IMR-90 (cell line): ENCODE results near the gene ZNF286A. TPM values are rescaled to one million over a fixed set of nuclear protein-coding genes. Genes with fewer than 3 reads are reported as not detected.

Experiments used
- ATAC-seq: fragments of 200-7000 bp; cut with Tn5 transposase; 2 replicates; pipeline ENCODE4 v1.9.1; 2020; ENCODE audit warnings: low read depth, mild to moderate bottlenecking, moderate library complexity
- BruUV-seq: library from RNA; stranded (reverse); fragments of 400-500 nt; replicated peaks from 2 replicates; lab custom pipeline; 2021; lab: Mats Ljungman, UMichigan
- CTCF ChIA-PET: fragments of 300-600 bp; formaldehyde crosslinking; extraction: SDS; loops from one replicate; lab custom pipeline; 2021; ENCODE audit warnings: antibody characterized with exemption; lab: Yijun Ruan, JAX
- POLR2A ChIA-PET: fragments of 300-600 bp; sonication (Branson Sonifier 250); formaldehyde crosslinking; loops from one replicate; lab custom pipeline; 2022; ENCODE audit warnings: antibody characterized with exemption; ENCODE audit not compliant: unreplicated experiment; lab: Charles Lee
- DNase-seq: peaks from one replicate; pipeline ENCODE4 v3.0.0; 2013
- H2AFZ ChIP-seq: replicated peaks from 2 replicates; pipeline ENCODE3; 2013; ENCODE audit warnings: low read length, mild to moderate bottlenecking; ENCODE audit not compliant: poor library complexity
- H2AK5ac ChIP-seq: 2 replicates; pipeline ENCODE4 v1.6.1; 2013; ENCODE audit warnings: low read depth, low read length, inconsistent platforms
- H2AK9ac ChIP-seq: replicated peaks from 2 replicates; pipeline ENCODE3; 2013; ENCODE audit warnings: mild to moderate bottlenecking, low read depth, low read length, moderate library complexity; ENCODE audit not compliant: poor library complexity
- H2BK120ac ChIP-seq: 2 replicates; pipeline ENCODE4 v1.6.1; 2013; ENCODE audit warnings: low read depth, low read length, inconsistent platforms
- H2BK15ac ChIP-seq: 3 replicates; pipeline ENCODE4 v1.6.1; 2013; ENCODE audit warnings: low read depth, low read length, inconsistent platforms
- H2BK20ac ChIP-seq: 2 replicates; pipeline ENCODE4 v1.6.1; 2013; ENCODE audit warnings: low read depth, mild to moderate bottlenecking, inconsistent platforms, low read length, moderate library complexity
- H2BK5ac ChIP-seq: 2 replicates; pipeline ENCODE4 v1.6.1; 2013; ENCODE audit warnings: mild to moderate bottlenecking, low read depth, low read length, inconsistent platforms; ENCODE audit not compliant: poor library complexity, severe bottlenecking
- H3K14ac ChIP-seq: replicated peaks from 2 replicates; pipeline ENCODE4 v1.6.1; 2013; ENCODE audit warnings: low read depth, low read length, inconsistent platforms
- H3K18ac ChIP-seq: 2 replicates; pipeline ENCODE4 v1.6.1; 2013; ENCODE audit warnings: low read depth, low read length, control low read depth
- H3K23ac ChIP-seq: 2 replicates; pipeline ENCODE4 v1.6.1; 2013; ENCODE audit warnings: low read depth, low read length, inconsistent platforms
- H3K27ac ChIP-seq: 2 replicates; pipeline ENCODE4 v1.5.1; 2013; ENCODE audit warnings: mild to moderate bottlenecking, control low read depth, low read length; ENCODE audit not compliant: insufficient read depth
- H3K27me3 ChIP-seq: 2 replicates; pipeline ENCODE4 v1.6.1; 2013; ENCODE audit warnings: low read length; ENCODE audit not compliant: control insufficient read depth, insufficient read depth
- H3K36me3 ChIP-seq: 2 replicates; pipeline ENCODE4 v1.6.1; 2013; ENCODE audit warnings: low read length, mixed read lengths; ENCODE audit not compliant: control insufficient read depth, insufficient read depth
- H3K4ac ChIP-seq: 2 replicates; pipeline ENCODE4 v1.6.1; 2013; ENCODE audit warnings: low read depth, low read length, inconsistent platforms
- H3K4me1 ChIP-seq: 2 replicates; pipeline ENCODE4 v1.6.1; 2013; ENCODE audit warnings: low read length, mixed read lengths; ENCODE audit not compliant: control insufficient read depth, insufficient read depth
- H3K4me2 ChIP-seq: 2 replicates; pipeline ENCODE4 v1.6.1; 2013; ENCODE audit warnings: low read depth, mild to moderate bottlenecking, control low read depth, low read length, moderate library complexity
- H3K4me3 ChIP-seq: 2 replicates; pipeline ENCODE4 v1.5.1; 2013; ENCODE audit warnings: low read depth, mild to moderate bottlenecking, control low read depth, low read length, moderate library complexity; ENCODE audit not compliant: insufficient read depth
- H3K56ac ChIP-seq: 2 replicates; pipeline ENCODE4 v1.6.1; 2013; ENCODE audit warnings: low read length, inconsistent platforms; ENCODE audit not compliant: insufficient read depth; ENCODE audit errors: extremely low read depth
- H3K79me1 ChIP-seq, 2 experiments: 2 replicates each; pipeline ENCODE4 v1.6.1; 2013; ENCODE audit warnings: low read length in 2 of 2, inconsistent platforms in 1 of 2, low read depth in 1 of 2
- H3K9ac ChIP-seq: 2 replicates; pipeline ENCODE4 v1.6.1; 2013; ENCODE audit warnings: low read depth, low read length, control low read depth
- H3K9me1 ChIP-seq: 2 replicates; pipeline ENCODE4 v1.6.1; 2013; ENCODE audit warnings: low read length, inconsistent platforms; ENCODE audit not compliant: insufficient read depth
- H3K9me3 ChIP-seq: 2 replicates; pipeline ENCODE4 v1.6.1; 2013; ENCODE audit warnings: low read length; ENCODE audit not compliant: control insufficient read depth, insufficient read depth
- H4K20me1 ChIP-seq: 2 replicates; pipeline ENCODE4 v1.6.1; 2013; ENCODE audit warnings: low read length, inconsistent platforms; ENCODE audit not compliant: insufficient read depth
- H4K5ac ChIP-seq: 2 replicates; pipeline ENCODE4 v1.6.1; 2013; ENCODE audit warnings: mild to moderate bottlenecking, low read depth, low read length, control low read depth
- H4K8ac ChIP-seq, 2 experiments: 2 replicates each; pipeline ENCODE4 v1.6.1; 2013; ENCODE audit warnings: low read depth in 2 of 2, low read length in 2 of 2, control low read depth in 1 of 2, inconsistent platforms in 1 of 2
- H4K91ac ChIP-seq: 2 replicates; pipeline ENCODE4 v1.6.1; 2013; ENCODE audit warnings: low read depth, low read length, inconsistent platforms; ENCODE audit not compliant: insufficient read depth
- CEBPB ChIP-seq: IDR thresholded peaks from 2 replicates; pipeline ENCODE4 v1.6.1; 2012; ENCODE audit warnings: low read depth, low read length, improper control_type of control experiment
- FOS ChIP-seq: fragments of 150-350 bp; IDR thresholded peaks from 2 replicates; pipeline ENCODE4 v1.6.1; 2016; ENCODE audit warnings: low read depth, low read length
- MXI1 ChIP-seq: IDR thresholded peaks from 2 replicates; pipeline ENCODE4 v1.6.1; 2012; ENCODE audit warnings: low read depth, mild to moderate bottlenecking, low read length, moderate library complexity, borderline replicate concordance
- NFE2L2 ChIP-seq: fragments of 150-350 bp; IDR thresholded peaks from 2 replicates; pipeline ENCODE4 v1.6.1; 2016; ENCODE audit warnings: low read depth, mild to moderate bottlenecking, low read length
- RCOR1 ChIP-seq: IDR thresholded peaks from 2 replicates; pipeline ENCODE4 v1.6.1; 2012; ENCODE audit warnings: mild to moderate bottlenecking, low read length, improper control_type of control experiment; ENCODE audit not compliant: insufficient replicate concordance
- WGBS, 2 experiments: methylation state at CpG; one replicate each; pipeline versions ENCODE4 v1.1.5 to v1.1.7; 2013; ENCODE audit warnings: missing lambda C conversion rate in 2 of 2; ENCODE audit not compliant: insufficient read length in 1 of 2; ENCODE audit errors: extremely low coverage in 2 of 2; 5-methylcytosine and 5-hydroxymethylcytosine counted together
- dilution Hi-C: fragments of 300-500 bp; cut with HindIII; formaldehyde crosslinking; loops from one replicate; pipeline ENCODE4 v1.14.3; 2018; ENCODE audit warnings: low sequenced_read_pairs; ENCODE audit not compliant: unreplicated experiment
- in situ Hi-C: fragments of 300-500 bp; cut with MboI; formaldehyde crosslinking; loops from 3 replicates; pipeline ENCODE4 v1.14.3; 2019; ENCODE audit warnings: low sequenced_read_pairs, inconsistent platforms, mixed read lengths
- intact Hi-C: fragments of 100-400 bp; cut with micrococcal nuclease; formaldehyde crosslinking; loops from 2 replicates; pipeline ENCODE4 v1.10.0; 2022
- polyA plus RNA-seq, 3 experiments: library from polyadenylated mRNA; depleted of rRNA; stranded (reverse); fragments of >200 nt; gene quantifications; 2 replicates each; pipeline ENCODE4 v1.2.3, GENCODE V29; 2012; ENCODE audit warnings: low replicate concordance in 1 of 3
- total RNA-seq: library from RNA; depleted of rRNA; stranded (reverse); fragments of >200 nt; gene quantifications from 2 replicates; pipeline ENCODE4 v1.2.3, GENCODE V29; 2012
- TF ChIP-seq, protein P1 (sequence below): fragments of 150-350 bp; IDR thresholded peaks from 2 replicates; pipeline ENCODE4 v1.6.1; 2016; ENCODE audit warnings: low read depth, mild to moderate bottlenecking, low read length, moderate library complexity, borderline replicate concordance
- TF ChIP-seq, protein P2 (sequence below): conservative IDR thresholded peaks from 2 replicates; pipeline ENCODE4 v1.5.1; 2012; ENCODE audit warnings: mild to moderate bottlenecking, low read depth, low read length, improper control_type of control experiment

ZNF286A gene
- total and polyA plus RNA-seq, 2 of the 4 experiments (the other 2 are of a cell fraction) = 19.8 to 37.6 TPM

- BruUV-seq = no TSS peak
- POLR2A ChIA-PET = no interaction called here
- no peak overlapping the region for H2AK9ac ChIP-seq
Measured at GRCh38 chr17:15663691-15664090, 35.9 kb upstream of the ZNF286A start.

More at GRCh38 chr17:15663691-15664090, 35.9 kb upstream of the ZNF286A start:
- CTCF ChIA-PET = interaction anchor here (0.6 kb wide), 1 partner anchor 12 kb away, joined by 3 read pairs; no protein-coding TSS in a partner anchor
- H3K9me1 ChIP-seq = no peaks in the 10 kb centered on the region; the same call in 1 of the 2 replicates
- H4K8ac ChIP-seq = no peak overlapping the region
- no peak overlapping the region for H3K4me3 ChIP-seq
- no peaks in the 10 kb centered on the region for H4K20me1 ChIP-seq
- no peak for DNase-seq
- TF ChIP-seq, protein P1, sequence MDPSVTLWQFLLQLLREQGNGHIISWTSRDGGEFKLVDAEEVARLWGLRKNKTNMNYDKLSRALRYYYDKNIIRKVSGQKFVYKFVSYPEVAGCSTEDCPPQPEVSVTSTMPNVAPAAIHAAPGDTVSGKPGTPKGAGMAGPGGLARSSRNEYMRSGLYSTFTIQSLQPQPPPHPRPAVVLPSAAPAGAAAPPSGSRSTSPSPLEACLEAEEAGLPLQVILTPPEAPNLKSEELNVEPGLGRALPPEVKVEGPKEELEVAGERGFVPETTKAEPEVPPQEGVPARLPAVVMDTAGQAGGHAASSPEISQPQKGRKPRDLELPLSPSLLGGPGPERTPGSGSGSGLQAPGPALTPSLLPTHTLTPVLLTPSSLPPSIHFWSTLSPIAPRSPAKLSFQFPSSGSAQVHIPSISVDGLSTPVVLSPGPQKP = no peak
- TF ChIP-seq FOS = no peak
- no peak for TF ChIP-seq RCOR1
- TF ChIP-seq NFE2L2 = no peak
- TF ChIP-seq CEBPB = no peak
- TF ChIP-seq, protein P2, sequence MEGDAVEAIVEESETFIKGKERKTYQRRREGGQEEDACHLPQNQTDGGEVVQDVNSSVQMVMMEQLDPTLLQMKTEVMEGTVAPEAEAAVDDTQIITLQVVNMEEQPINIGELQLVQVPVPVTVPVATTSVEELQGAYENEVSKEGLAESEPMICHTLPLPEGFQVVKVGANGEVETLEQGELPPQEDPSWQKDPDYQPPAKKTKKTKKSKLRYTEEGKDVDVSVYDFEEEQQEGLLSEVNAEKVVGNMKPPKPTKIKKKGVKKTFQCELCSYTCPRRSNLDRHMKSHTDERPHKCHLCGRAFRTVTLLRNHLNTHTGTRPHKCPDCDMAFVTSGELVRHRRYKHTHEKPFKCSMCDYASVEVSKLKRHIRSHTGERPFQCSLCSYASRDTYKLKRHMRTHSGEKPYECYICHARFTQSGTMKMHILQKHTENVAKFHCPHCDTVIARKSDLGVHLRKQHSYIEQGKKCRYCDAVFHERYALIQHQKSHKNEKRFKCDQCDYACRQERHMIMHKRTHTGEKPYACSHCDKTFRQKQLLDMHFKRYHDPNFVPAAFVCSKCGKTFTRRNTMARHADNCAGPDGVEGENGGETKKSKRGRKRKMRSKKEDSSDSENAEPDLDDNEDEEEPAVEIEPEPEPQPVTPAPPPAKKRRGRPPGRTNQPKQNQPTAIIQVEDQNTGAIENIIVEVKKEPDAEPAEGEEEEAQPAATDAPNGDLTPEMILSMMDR = no peak
- no peak for TF ChIP-seq MXI1
- no peak overlapping the region for H3K23ac ChIP-seq
- no peak overlapping the region for H2BK20ac ChIP-seq
- no peak overlapping the region for H3K18ac ChIP-seq
- H4K5ac ChIP-seq = no peak overlapping the region
- dilution Hi-C loops = no loop called here
- no peaks in the 10 kb centered on the region for H3K27me3 ChIP-seq
- H2BK5ac ChIP-seq = no peak overlapping the region
- H3K4ac ChIP-seq = no peak overlapping the region
- H2BK120ac ChIP-seq = no peak overlapping the region
- peaks cover 3% of the 10 kb centered on the region; the same call in 1 of the 2 replicates for H3K4me1 ChIP-seq
- no peak overlapping the region for H2BK15ac ChIP-seq
- H4K91ac ChIP-seq = no peak overlapping the region
- no peak overlapping the region for H3K9ac ChIP-seq
- no peak overlapping the region for H2AK5ac ChIP-seq
- H3K79me1 ChIP-seq = no peaks in the 10 kb centered on the region
- in situ Hi-C loops = loop anchor here (25.0 kb wide), 1 partner anchor 401 kb away; the partner anchor contains the start of gene PMP22
- peaks cover 4% of the 10 kb centered on the region for H3K36me3 ChIP-seq
- no peaks in the 10 kb centered on the region for H3K9me3 ChIP-seq
- no peak overlapping the region for H3K14ac ChIP-seq
- H3K56ac ChIP-seq = no peak overlapping the region
- no peak for ATAC-seq
- intact Hi-C loops = no loop called here
- no peak overlapping the region for H2AFZ ChIP-seq
- WGBS, 2 experiments = 100% methylated on average over 2 of the region's 5 CpGs; no CpG with 5 or more reads in 1 of the 2 experiments
- no peak overlapping the region for H3K27ac ChIP-seq
- no peak overlapping the region for H3K4me2 ChIP-seq
